PFSK-1 (cell line): ENCODE measurements around the gene ADD3.

ENCODE experiments used
- FOXP2 ChIP-seq: optimal IDR thresholded peaks from 2 replicates; pipeline ENCODE3; 2011; ENCODE audit warnings: borderline replicate concordance, control low read depth, inconsistent platforms; ENCODE audit not compliant: insufficient read depth; ENCODE audit errors: extremely low read length, extremely low read depth
- SIN3A ChIP-seq: IDR thresholded peaks from 2 replicates; pipeline ENCODE4 v1.6.1; 2012; ENCODE audit warnings: mild to moderate bottlenecking, low read length, moderate library complexity, borderline replicate concordance; ENCODE audit not compliant: insufficient read depth
- TAF1 ChIP-seq: IDR thresholded peaks from 2 replicates; pipeline ENCODE4 v1.6.1; 2012; ENCODE audit warnings: low read length, control low read depth, borderline replicate concordance; ENCODE audit not compliant: insufficient read depth
- TF ChIP-seq, protein P1 (sequence below), 2 experiments: IDR thresholded peaks; 2 replicates each; pipeline versions ENCODE4 v1.6.1 to v1.8.0; 2011 to 2012; ENCODE audit warnings: low read depth in 2 of 2, low read length in 2 of 2, control low read depth in 1 of 2, inconsistent platforms in 1 of 2, mild to moderate bottlenecking in 1 of 2, moderate library complexity in 1 of 2; ENCODE audit not compliant: insufficient read depth in 1 of 2

DNA sequence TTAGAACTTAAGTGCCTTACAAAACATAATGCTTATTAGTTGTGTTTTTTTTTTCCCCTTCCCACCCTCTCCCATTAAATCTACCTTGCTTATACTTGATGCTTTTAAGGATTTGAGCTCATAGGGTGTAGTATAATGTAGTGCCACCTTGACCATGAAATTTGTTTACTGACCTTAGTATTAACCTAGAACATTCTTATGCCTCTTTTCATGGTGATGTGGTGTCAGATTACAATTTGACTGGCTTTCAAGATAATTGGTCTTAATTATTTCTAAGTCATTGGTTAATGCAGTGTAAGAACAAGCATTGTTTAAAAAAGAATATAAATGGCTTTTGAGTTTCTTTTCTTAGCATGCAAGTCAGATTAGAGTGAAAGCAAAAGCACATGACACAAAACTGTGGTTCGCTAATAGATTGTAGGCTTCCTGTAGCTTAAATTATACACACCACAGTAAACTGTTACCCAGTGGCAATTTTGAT is 61.8 kb downstream of the ADD3 start:
- TF ChIP-seq, protein P1, sequence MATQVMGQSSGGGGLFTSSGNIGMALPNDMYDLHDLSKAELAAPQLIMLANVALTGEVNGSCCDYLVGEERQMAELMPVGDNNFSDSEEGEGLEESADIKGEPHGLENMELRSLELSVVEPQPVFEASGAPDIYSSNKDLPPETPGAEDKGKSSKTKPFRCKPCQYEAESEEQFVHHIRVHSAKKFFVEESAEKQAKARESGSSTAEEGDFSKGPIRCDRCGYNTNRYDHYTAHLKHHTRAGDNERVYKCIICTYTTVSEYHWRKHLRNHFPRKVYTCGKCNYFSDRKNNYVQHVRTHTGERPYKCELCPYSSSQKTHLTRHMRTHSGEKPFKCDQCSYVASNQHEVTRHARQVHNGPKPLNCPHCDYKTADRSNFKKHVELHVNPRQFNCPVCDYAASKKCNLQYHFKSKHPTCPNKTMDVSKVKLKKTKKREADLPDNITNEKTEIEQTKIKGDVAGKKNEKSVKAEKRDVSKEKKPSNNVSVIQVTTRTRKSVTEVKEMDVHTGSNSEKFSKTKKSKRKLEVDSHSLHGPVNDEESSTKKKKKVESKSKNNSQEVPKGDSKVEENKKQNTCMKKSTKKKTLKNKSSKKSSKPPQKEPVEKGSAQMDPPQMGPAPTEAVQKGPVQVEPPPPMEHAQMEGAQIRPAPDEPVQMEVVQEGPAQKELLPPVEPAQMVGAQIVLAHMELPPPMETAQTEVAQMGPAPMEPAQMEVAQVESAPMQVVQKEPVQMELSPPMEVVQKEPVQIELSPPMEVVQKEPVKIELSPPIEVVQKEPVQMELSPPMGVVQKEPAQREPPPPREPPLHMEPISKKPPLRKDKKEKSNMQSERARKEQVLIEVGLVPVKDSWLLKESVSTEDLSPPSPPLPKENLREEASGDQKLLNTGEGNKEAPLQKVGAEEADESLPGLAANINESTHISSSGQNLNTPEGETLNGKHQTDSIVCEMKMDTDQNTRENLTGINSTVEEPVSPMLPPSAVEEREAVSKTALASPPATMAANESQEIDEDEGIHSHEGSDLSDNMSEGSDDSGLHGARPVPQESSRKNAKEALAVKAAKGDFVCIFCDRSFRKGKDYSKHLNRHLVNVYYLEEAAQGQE (IDR thresholded peaks at IDR 0.05; ENCODE audit: insufficient read depth in 1 of 2, low read depth in 2 of 2, low read length in 2 of 2), result no peak
- TF ChIP-seq TAF1, result no peak
- no peak for TF ChIP-seq SIN3A
- no peak for TF ChIP-seq FOXP2
